ENCODE measurements around the gene B3GNT4. TPM values are rescaled to one million over a fixed set of nuclear protein-coding genes. Genes with fewer than 3 reads are reported as not detected.

Gene B3GNT4
- total and polyA plus RNA-seq, 9 donors = 0.15 to 0.42 TPM; not detected in 7

DNA sequence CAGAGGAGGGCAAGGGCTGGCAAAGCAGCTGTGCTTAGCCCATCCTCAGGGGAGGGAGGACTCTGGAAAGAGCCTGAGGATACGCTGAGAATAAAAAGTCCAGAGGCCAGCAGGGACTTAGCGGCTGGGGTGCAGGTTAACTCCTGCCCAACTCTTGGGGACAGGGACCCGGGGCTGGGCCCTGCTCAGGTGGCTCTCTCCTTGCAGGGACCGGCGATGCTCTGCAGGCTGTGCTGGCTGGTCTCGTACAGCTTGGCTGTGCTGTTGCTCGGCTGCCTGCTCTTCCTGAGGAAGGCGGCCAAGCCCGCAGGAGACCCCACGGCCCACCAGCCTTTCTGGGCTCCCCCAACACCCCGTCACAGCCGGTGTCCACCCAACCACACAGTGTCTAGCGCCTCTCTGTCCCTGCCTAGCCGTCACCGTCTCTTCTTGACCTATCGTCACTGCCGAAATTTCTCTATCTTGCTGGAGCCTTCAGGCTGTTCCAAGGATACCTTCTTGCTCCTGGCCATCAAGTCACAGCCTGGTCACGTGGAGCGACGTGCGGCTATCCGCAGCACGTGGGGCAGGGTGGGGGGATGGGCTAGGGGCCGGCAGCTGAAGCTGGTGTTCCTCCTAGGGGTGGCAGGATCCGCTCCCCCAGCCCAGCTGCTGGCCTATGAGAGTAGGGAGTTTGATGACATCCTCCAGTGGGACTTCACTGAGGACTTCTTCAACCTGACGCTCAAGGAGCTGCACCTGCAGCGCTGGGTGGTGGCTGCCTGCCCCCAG, 2.8 kb downstream of the B3GNT4 start:
- H3K27ac ChIP-seq = no peak overlapping the region
- H3K36me3 ChIP-seq = no peaks in the 10 kb centered on the region
- H3K27me3 ChIP-seq = peaks cover 14% of the 10 kb centered on the region
- peaks cover 2% of the 10 kb centered on the region for H3K4me1 ChIP-seq (ENCODE audit: insufficient read depth)
- intact Hi-C loops (cut with DNase I) = no loop called here
- H3K9me3 ChIP-seq = no peaks in the 10 kb centered on the region
- WGBS, 3 donors = 43 to 60% (median 51%) methylated on average over 26 to 27 of the region's 27 CpGs
- no peak overlapping the region for H3K4me3 ChIP-seq
- peak in 1 of 5 donors; percentile 41 for DNase-seq
- no peak for TF ChIP-seq CTCF (IDR thresholded peaks at IDR 0.05)

DNA sequence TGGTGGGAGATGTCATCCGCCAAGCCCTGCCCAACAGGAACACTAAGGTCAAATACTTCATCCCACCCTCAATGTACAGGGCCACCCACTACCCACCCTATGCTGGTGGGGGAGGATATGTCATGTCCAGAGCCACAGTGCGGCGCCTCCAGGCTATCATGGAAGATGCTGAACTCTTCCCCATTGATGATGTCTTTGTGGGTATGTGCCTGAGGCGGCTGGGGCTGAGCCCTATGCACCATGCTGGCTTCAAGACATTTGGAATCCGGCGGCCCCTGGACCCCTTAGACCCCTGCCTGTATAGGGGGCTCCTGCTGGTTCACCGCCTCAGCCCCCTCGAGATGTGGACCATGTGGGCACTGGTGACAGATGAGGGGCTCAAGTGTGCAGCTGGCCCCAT, 3.5 kb downstream of the B3GNT4 start:
- WGBS, 3 donors = 80 to 95% (median 84%) methylated on average over 7 to 8 of the region's 8 CpGs
- peak in 1 of 5 donors; percentile 31 for DNase-seq
- H3K4me3 ChIP-seq = no peak overlapping the region
- H3K9me3 ChIP-seq = no peaks in the 10 kb centered on the region
- intact Hi-C loops (cut with DNase I) = no loop called here
- peaks cover 10% of the 10 kb centered on the region for H3K27me3 ChIP-seq
- peaks cover 2% of the 10 kb centered on the region for H3K4me1 ChIP-seq (ENCODE audit: insufficient read depth)
- H3K27ac ChIP-seq = no peak overlapping the region
- no peaks in the 10 kb centered on the region for H3K36me3 ChIP-seq
- no peak for TF ChIP-seq EP300 (IDR thresholded peaks at IDR 0.05)
- TF ChIP-seq POLR2A (IDR thresholded peaks at IDR 0.05) = no peak
- no peak for TF ChIP-seq CTCF (IDR thresholded peaks at IDR 0.05)

DNA sequence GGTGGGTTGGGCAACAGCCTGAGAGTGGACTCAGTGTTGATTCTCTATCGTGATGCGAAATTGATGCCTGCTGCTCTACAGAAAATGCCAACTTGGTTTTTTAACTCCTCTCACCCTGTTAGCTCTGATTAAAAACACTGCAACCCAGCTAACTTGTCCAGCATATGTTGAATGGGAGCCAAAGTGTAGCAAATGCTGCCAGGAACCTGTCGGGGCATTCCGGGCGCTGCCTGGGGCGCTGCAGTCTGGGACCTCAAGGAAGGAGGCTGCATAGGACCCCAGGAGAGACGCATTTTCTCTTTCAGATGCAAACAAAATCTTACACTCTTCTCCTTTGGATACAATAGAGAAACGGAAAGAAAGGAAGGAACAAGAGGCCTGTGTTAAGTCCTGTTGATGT, 3.9 kb downstream of the B3GNT4 start:
- Histone ChIP-seq H3K9me3 (no peaks in the 10 kb centered on the region), H3K36me3 (no peaks in the 10 kb centered on the region), H3K27ac (no peak overlapping the region), H3K4me1 (ENCODE audit: insufficient read depth) (peaks cover 2% of the 10 kb centered on the region), H3K27me3 (peaks cover 10% of the 10 kb centered on the region), H3K4me3 (no peak overlapping the region)
- TF ChIP-seq EP300 (IDR thresholded peaks at IDR 0.05) (no peak), CTCF (IDR thresholded peaks at IDR 0.05) (no peak), POLR2A (IDR thresholded peaks at IDR 0.05) (no peak)
- intact Hi-C loops (cut with DNase I) = no loop called here
- WGBS, 3 donors = 76 to 81% (median 77%) methylated on average over 8 of the region's 8 CpGs
- DNase-seq = no peak

- peaks cover 2% of the 10 kb centered on the region for H3K4me1 ChIP-seq (ENCODE audit: insufficient read depth)
- WGBS, 3 donors = 86 to 88% (median 87%) methylated on average over 18 of the region's 18 CpGs
- H3K27me3 ChIP-seq = peaks cover 3% of the 10 kb centered on the region
- TF ChIP-seq CTCF (IDR thresholded peaks at IDR 0.05) = no peak
- no peak for TF ChIP-seq EP300 (IDR thresholded peaks at IDR 0.05)
- TF ChIP-seq POLR2A (IDR thresholded peaks at IDR 0.05) = no peak
- no peak overlapping the region for H3K4me3 ChIP-seq
- no peaks in the 10 kb centered on the region for H3K36me3 ChIP-seq
- intact Hi-C loops (cut with DNase I) = no loop called here
- DNase-seq = peak in 1 of 5 donors; percentile 27
- no peaks in the 10 kb centered on the region for H3K9me3 ChIP-seq
- H3K27ac ChIP-seq = no peak overlapping the region
Observed at GRCh38 chr12:122208073-122208820, 4.7 kb downstream of the B3GNT4 start.

All from ovary (tissue), 9 donors.